Naive B cell (primary cell): Measurements from ENCODE around the gene FETUB. TPM values are rescaled to one million over a fixed set of nuclear protein-coding genes. Genes with fewer than 3 reads are reported as not detected.

Experiments
- ATAC-seq, 2 donors: fragments of 150-1000 bp; cut with Tn5 transposase; 2 replicates each; pipeline ENCODE4 v1.10.0; 2021; ENCODE audit warnings: low read depth in 2 of 2, mild to moderate bottlenecking in 2 of 2, moderate library complexity in 2 of 2
- DNase-seq: peaks from one replicate; pipeline ENCODE4 v3.0.0; 2022
- H3K27ac Mint-ChIP-seq, 6 donors: one replicate each; pipeline ENCODE4 v1.8.0; 2020 to 2022; ENCODE audit warnings: mild to moderate bottlenecking in 6 of 6, mixed read lengths in 6 of 6, moderate library complexity in 5 of 6, inconsistent platforms in 2 of 6
- H3K27me3 Mint-ChIP-seq, 3 donors: one replicate each; pipeline ENCODE4 v1.8.0; 2021 to 2022; ENCODE audit warnings: mixed read lengths in 3 of 3, mild to moderate bottlenecking in 1 of 3
- H3K36me3 Mint-ChIP-seq, 2 donors: one replicate each; pipeline ENCODE4 v1.8.0; 2020 to 2022; ENCODE audit warnings: mixed read lengths in 2 of 2, inconsistent platforms in 1 of 2, mild to moderate bottlenecking in 1 of 2
- H3K4me1 Mint-ChIP-seq, 3 donors: one replicate each; pipeline ENCODE4 v1.8.0; 2020 to 2022; ENCODE audit warnings: mixed read lengths in 3 of 3, inconsistent platforms in 1 of 3, mild to moderate bottlenecking in 1 of 3, moderate library complexity in 1 of 3
- H3K4me3 Mint-ChIP-seq, 8 donors: one replicate each; pipeline ENCODE4 v1.8.0; 2020 to 2022; ENCODE audit warnings: mild to moderate bottlenecking in 8 of 8, mixed read lengths in 8 of 8, moderate library complexity in 8 of 8, inconsistent platforms in 2 of 8
- H3K9me3 Mint-ChIP-seq, 7 donors: one replicate each; pipeline ENCODE4 v1.8.0; 2020 to 2022; ENCODE audit warnings: mixed read lengths in 7 of 7, mild to moderate bottlenecking in 5 of 7, inconsistent platforms in 2 of 7, moderate library complexity in 1 of 7
- polyA plus RNA-seq, 6 donors: library from polyadenylated mRNA; unstranded; fragments of 300-500 nt; fragmentation: Illumina TruSeq; gene quantifications; one replicate each; pipeline ENCODE4 v1.2.3, GENCODE V29; 2021; ENCODE audit warnings: low read depth in 6 of 6

The FETUB gene, protein sequence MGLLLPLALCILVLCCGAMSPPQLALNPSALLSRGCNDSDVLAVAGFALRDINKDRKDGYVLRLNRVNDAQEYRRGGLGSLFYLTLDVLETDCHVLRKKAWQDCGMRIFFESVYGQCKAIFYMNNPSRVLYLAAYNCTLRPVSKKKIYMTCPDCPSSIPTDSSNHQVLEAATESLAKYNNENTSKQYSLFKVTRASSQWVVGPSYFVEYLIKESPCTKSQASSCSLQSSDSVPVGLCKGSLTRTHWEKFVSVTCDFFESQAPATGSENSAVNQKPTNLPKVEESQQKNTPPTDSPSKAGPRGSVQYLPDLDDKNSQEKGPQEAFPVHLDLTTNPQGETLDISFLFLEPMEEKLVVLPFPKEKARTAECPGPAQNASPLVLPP
- not detected for polyA plus RNA-seq

DNA sequence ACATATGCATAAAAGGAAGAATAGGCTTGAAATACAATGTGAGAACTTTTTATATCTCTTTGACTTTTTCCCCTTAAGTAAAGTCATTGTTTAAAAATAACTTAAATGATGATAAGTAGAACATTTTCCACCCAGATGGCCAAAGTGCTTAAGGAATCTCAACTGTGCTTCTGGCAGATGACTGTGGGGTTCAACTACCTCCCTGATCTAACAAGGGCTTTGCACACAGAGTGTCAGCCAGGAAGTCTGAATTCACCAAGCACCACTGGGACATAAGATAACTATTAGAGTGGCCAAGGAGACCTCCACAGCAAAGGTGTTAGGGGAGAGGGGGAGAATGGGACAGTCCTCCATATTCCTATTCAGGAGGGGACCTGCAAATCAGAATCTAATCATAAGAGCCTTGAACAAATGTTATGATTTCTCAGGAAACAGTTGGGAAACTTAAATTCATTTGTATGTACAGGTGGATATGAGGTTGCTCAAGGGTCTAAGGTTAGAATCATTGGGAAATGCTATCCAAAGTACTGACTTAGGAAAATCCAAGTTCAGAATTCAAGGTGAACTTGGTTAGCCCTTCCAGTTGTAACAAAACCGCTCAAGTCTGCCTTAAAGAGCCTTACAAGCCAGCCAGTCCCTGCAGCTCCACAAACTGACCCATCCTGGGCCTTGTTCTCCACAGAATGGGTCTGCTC, at the start of gene FETUB:
Gene FETUB, plus strand, starts transcription at position 622 of the 695 bp plus-strand sequence. Its CDS starts 62 bp downstream, at position 684.
- Mint-ChIP-seq H3K9me3 (peaks cover 0 to 7% (median 1%) of the 10 kb centered on the region in 7 donors), H3K27me3 (peaks cover 16 to 25% (median 17%) of the 10 kb centered on the region in 3 donors), H3K4me3 (no peak within 1 kb of the TSS), H3K27ac (no peak within 1 kb of the TSS), H3K36me3 (no peaks in the 10 kb centered on the region), H3K4me1 (peaks cover 0 to 4% (median 0%) of the 10 kb centered on the region in 3 donors)
- DNase-seq: no peak
- ATAC-seq: no peak

DNA sequence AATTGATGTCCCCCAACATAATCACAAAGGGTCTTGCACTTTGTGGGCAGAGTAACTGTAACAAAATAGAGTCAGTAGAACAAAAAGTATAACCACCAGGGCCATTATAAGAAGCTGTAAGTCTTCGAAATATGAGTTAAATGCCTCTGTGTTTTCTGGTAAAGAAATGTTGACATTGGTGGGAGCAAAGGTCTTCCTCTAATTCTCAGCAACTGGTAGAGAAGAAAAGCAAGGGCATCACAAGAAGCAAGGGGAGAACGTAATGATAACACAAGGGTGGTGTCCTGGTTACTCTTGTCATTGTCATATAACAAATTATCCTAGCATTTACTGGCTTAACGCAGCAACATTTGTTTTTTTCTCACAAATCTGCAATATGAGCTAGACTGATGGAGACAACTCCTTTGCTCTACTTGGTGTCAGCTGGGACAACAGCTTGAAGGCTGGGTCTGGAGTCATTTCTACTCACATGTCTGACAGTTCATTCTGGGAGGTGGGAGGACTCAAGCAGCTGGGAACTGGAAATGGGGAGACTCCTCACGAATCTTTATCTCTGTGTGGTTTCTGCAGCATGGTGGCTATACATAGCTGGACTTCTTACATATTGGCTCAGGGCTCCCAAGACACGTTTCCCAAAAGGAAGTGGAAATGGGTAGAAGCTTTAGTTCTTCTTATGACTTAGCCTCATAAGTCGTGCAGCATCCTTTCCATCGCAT, 49.5 kb upstream of the FETUB start:
- no peak for DNase-seq
- no peak for ATAC-seq
- H3K4me3 Mint-ChIP-seq: no peak overlapping the region
- peaks cover 0 to 4% of the 10 kb centered on the region in 2 donors for H3K36me3 Mint-ChIP-seq
- H3K4me1 Mint-ChIP-seq: no peaks in the 10 kb centered on the region
- peaks cover 0 to 4% (median 0%) of the 10 kb centered on the region in 3 donors for H3K27me3 Mint-ChIP-seq
- H3K27ac Mint-ChIP-seq: no peak overlapping the region
- no peaks in the 10 kb centered on the region for H3K9me3 Mint-ChIP-seq

DNA sequence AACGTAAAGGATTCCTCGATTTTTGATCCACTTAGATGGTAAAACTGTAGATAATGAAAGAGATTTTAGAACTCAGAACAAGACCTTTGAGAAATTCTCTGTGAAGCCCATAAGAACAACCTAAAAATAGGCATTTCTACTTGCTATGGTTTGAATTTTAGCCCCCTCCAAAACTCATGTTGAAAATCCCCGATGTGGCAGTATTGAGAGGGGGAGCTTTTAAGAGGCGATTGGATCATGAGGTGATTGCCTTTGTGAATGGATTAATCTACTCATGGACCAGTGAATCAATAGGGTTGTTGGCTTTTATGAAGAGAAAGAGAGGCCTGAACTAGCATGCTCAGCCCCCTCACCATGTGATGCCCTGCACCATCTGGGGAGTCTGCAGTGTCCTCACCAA, 47.5 kb upstream of the FETUB start:
- no peak for DNase-seq
- no peaks in the 10 kb centered on the region for H3K36me3 Mint-ChIP-seq
- no peak overlapping the region for H3K27ac Mint-ChIP-seq
- peaks cover 4 to 7% (median 6%) of the 10 kb centered on the region in 3 donors for H3K27me3 Mint-ChIP-seq
- no peak overlapping the region for H3K4me3 Mint-ChIP-seq
- no peaks in the 10 kb centered on the region for H3K9me3 Mint-ChIP-seq
- no peaks in the 10 kb centered on the region for H3K4me1 Mint-ChIP-seq
- ATAC-seq: no peak

DNA sequence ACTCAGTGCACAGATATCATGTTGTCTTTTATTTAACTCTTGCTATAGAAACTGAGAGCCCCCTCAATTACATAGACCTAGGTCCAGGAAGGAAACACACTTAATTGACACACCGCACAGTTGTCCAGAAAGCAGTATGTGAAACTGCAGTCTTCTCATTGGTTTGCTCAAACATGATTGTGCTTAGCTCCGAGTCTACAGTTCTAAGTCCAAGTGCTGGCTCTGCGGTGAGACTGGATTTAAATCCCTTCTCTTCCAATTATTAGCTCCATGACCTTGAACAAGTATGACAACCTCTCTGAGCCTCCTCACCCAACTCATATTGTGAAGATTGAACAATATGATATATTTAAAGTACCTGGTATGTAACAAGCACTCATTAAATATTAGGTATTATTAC, 46.3 kb upstream of the FETUB start:
- DNase-seq (no peak), ATAC-seq (no peak)
- no peaks in the 10 kb centered on the region for H3K4me1 Mint-ChIP-seq
- peaks cover 4 to 15% (median 6%) of the 10 kb centered on the region in 3 donors for H3K27me3 Mint-ChIP-seq
- H3K9me3 Mint-ChIP-seq: no peaks in the 10 kb centered on the region
- H3K4me3 Mint-ChIP-seq: no peak overlapping the region
- H3K27ac Mint-ChIP-seq: no peak overlapping the region
- H3K36me3 Mint-ChIP-seq: no peaks in the 10 kb centered on the region

DNA sequence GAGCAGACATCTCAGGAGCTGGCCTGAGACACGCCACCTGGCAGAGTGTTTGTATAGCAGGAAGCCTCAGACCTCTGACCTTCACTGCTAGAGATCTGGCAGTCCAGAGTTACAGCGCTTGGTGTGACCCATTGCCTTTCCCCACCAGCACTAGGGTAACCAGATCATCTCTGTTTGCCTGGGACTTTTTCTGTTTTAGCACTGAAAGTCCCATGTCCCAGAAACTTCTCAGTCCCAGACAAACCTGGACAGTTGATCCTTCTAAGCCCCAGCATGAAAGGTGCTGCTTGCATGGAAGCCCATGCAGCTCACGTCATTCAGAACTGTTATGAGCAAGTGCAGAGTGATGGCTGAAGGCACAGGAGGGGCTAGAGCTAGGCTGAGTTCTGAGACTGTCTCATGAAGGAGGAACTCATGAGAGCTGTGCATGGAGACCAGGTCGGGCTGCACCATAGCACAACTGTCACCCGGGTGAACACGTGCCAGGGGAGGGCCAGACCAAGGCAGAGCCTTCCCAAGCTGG, 45.5 kb upstream of the FETUB start:
- Mint-ChIP-seq H3K4me1 (no peaks in the 10 kb centered on the region), H3K9me3 (no peaks in the 10 kb centered on the region), H3K4me3 (no peak overlapping the region), H3K36me3 (no peaks in the 10 kb centered on the region), H3K27ac (no peak overlapping the region), H3K27me3 (peaks cover 4 to 15% (median 6%) of the 10 kb centered on the region in 3 donors)
- ATAC-seq (no peak), DNase-seq (no peak)

DNA sequence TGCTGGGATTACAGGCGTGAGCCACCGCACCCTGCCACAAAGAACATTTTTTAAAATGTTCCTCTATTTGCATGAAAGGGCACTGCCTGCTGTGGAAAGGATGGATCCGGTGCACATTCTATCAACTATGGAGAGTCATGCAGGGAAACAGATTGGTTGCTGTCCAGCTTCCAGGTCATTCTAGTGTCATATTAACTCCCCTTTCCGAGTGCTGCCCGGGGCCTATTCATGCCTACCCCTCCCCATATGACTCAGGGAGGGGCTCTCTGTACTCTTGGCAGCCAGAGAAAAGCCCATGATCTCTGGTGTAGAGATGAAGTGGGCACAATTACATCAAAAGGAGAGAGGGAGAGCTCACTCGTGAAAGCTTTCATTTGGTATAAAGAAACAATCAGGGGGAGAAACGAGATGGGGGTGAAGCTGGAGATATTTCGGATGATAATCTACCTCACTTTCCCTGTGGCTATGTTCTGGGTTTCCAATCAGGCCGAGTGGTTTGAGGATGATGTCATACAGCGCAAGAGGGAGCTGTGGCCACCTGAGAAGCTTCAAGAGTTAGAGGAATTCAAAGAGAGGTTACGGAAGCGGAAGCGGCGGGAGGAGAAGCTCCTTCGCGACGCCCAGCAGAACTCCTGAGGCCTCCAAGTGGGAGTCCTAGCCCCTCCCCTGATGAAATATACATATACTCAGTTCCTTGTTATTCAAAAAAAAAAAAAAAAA, 43.5 kb upstream of the FETUB start:
- H3K27ac Mint-ChIP-seq: no peak overlapping the region
- H3K4me3 Mint-ChIP-seq: peak overlapping the region in 2 of 8 donors; percentile 5 to 38
- no peaks in the 10 kb centered on the region for H3K9me3 Mint-ChIP-seq
- no peaks in the 10 kb centered on the region for H3K4me1 Mint-ChIP-seq
- no peaks in the 10 kb centered on the region for H3K36me3 Mint-ChIP-seq
- no peak for DNase-seq
- ATAC-seq: no peak
- H3K27me3 Mint-ChIP-seq: peaks cover 4 to 15% (median 6%) of the 10 kb centered on the region in 3 donors

DNA sequence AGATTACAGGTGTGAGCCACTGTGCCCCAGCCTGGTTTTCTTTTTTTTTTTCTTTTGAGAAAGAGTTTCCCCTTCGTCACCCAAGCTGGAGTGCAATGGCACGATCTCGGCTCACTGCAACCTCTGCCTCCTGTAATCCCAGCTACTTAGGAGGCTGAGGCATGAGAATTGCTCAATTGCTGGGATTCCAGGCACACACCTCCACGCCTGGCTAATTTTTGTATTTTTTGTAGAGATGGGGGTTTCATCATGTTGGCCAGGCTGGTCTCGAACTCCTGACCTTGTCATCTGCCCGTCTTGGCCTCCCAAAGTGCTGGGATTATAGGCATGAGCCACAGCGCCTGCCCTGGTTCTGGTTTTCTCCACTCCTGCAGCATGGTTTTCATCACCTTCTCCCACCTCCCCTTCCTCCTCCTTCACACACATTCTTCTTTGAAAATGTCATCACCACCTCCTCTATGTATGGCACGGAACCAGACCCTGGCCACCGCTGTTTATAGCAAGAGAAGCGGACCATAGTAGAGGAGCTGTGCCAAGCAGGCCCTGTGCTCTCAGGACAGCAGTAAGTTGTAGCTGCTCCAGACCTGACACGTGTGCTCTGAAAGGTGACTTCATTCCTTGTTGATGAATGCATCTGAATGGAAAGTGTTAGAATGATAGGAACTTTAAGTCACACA, 42.0 kb upstream of the FETUB start:
- H3K4me3 Mint-ChIP-seq: peak overlapping the region in 1 of 8 donors; percentile 9
- no peaks in the 10 kb centered on the region for H3K9me3 Mint-ChIP-seq
- no peak for DNase-seq
- H3K36me3 Mint-ChIP-seq: no peaks in the 10 kb centered on the region
- H3K27me3 Mint-ChIP-seq: peaks cover 2 to 22% (median 10%) of the 10 kb centered on the region in 3 donors
- ATAC-seq: no peak
- no peaks in the 10 kb centered on the region for H3K4me1 Mint-ChIP-seq
- peak overlapping the region in 1 of 6 donors; percentile 29 for H3K27ac Mint-ChIP-seq

DNA sequence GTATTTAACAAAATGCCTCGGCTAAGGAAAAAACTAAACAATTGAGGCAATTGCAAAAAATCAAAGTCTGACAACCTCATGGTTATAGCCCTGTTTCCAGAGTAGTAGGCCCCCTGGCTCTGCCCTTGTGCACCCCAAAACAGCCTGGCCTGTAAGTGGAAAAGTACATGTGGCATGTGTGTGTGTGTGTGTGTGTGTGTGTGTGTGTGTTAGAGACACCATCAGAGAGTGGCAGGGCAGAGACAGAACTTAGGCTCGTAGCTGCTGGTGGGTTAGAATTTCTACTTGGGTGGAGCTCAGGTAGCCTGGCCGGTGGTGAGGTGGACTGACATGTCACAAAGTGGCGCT, 41.4 kb upstream of the FETUB start:
- Mint-ChIP-seq H3K4me1 (no peaks in the 10 kb centered on the region), H3K9me3 (no peaks in the 10 kb centered on the region), H3K27ac (no peak overlapping the region), H3K27me3 (peaks cover 0 to 23% (median 11%) of the 10 kb centered on the region in 3 donors), H3K36me3 (no peaks in the 10 kb centered on the region), H3K4me3 (no peak overlapping the region)
- DNase-seq (no peak), ATAC-seq (no peak)

DNA sequence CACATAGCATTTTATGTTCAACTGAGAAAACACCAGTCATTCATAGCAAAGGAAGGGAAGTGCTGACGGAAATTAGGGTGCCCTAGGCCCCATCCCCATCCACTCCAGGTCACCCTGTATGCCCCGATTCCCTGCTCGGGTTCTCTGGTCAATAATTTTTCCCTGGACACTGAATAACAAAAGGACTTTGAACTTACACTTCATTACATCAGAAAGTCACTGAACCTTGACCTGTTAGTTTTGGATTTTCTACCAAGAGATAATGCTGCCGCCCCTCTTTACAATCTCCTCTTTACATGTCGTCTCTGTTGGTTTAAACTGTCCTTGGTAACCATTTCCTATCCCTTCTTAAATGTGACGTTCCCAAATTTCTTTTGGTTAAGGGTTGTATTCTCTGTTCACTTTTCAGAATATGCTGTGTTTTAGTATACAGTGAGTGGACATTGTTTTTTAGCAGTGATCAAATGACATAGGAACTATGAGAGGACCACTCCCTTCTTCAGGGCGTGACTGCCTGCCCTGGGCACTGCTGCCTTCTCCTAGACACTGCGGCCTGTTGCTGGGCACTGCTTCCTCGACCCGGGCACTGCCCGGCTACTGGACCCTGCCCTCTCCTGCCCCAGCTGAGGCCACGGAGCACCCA, 40.9 kb upstream of the FETUB start:
- Mint-ChIP-seq H3K27ac (no peak overlapping the region), H3K4me3 (no peak overlapping the region), H3K27me3 (peaks cover 0 to 25% (median 11%) of the 10 kb centered on the region in 3 donors), H3K4me1 (no peaks in the 10 kb centered on the region), H3K9me3 (no peaks in the 10 kb centered on the region), H3K36me3 (no peaks in the 10 kb centered on the region)
- DNase-seq (no peak), ATAC-seq (no peak)

DNA sequence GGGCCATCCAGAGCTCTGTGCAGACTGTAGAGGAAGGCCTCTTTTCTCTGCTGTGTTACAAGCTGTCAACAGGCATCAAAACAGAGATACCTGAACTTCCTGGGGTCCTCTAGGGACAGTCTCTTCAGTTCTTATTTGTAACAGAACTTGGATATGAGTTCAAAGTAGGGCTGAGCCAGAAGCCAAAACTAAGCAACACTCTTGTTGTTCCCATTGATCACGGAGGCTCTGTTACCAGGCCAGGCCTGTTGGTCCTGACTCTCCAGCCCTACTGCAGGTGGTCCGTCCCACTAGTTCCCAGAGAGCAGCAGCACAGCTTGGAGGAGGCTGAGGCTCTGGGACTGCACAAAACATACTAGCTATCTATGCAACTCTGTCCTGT, 40.4 kb upstream of the FETUB start:
- Mint-ChIP-seq H3K27me3 (peaks cover 2 to 30% (median 15%) of the 10 kb centered on the region in 3 donors), H3K27ac (no peak overlapping the region), H3K4me3 (no peak overlapping the region), H3K4me1 (no peaks in the 10 kb centered on the region), H3K9me3 (no peaks in the 10 kb centered on the region), H3K36me3 (no peaks in the 10 kb centered on the region)
- no peak for DNase-seq
- ATAC-seq: no peak

DNA sequence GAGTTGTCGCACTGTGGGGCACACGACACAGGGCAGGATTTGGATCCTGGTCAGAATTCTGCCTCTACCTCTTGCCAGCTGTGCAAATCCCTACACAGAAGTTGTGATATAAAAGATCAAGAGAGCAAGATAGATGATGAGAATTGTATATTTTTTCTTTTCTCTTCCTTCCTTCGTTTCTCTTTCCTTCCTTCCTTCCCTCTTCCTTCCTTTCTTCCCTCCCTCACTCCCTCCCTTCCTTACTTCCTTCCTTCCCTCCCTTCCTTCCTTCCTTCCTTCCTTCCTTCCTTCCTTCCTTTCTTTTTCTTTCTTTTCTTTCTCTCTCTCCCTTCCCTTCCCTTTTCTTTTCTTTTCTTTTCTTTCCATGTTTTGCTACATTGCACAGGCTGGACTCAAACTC, 39.3 kb upstream of the FETUB start:
- Mint-ChIP-seq H3K27me3 (peaks cover 8 to 39% (median 24%) of the 10 kb centered on the region in 3 donors), H3K36me3 (no peaks in the 10 kb centered on the region), H3K4me1 (no peaks in the 10 kb centered on the region), H3K9me3 (no peaks in the 10 kb centered on the region), H3K27ac (peak overlapping the region in 1 of 6 donors; percentile 58), H3K4me3 (peak overlapping the region in 1 of 8 donors; percentile 75)
- ATAC-seq: no peak
- DNase-seq: no peak

DNA sequence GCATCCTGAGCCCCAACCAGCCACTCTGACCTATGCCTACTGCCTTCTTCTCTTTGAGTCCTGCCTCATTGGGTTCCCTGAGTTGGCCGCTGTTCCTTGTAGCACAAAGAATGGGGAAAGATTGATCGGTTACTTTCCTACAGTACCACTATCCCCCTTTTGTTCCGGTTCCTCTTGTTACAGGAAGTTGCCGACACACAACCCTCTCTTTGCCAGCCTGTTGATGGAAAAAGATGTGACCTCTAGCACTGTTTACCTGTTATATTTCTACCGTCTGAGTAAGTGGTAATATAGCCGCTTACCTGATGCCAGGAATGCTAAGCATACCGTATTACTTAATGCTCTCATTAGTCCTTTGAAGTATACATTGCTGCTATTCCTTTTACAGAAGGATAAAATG, 37.0 kb upstream of the FETUB start:
- Mint-ChIP-seq H3K4me1 (no peaks in the 10 kb centered on the region), H3K36me3 (no peaks in the 10 kb centered on the region), H3K4me3 (no peak overlapping the region), H3K27me3 (peaks cover 8 to 29% (median 18%) of the 10 kb centered on the region in 3 donors), H3K9me3 (no peaks in the 10 kb centered on the region), H3K27ac (no peak overlapping the region)
- DNase-seq (no peak), ATAC-seq (no peak)
